GM21529 (cell line): ENCODE results near the gene SEC16A.

ENCODE experiments used
- ATAC-seq: cut with Tn5 transposase; IDR thresholded peaks from one replicate; pipeline ENCODE4 v1.9.1; 2021; ENCODE audit not compliant: unreplicated experiment

SEC16A gene

GRCh38 chr9:136466155-136466541 lies 16.7 kb downstream of the SEC16A start:
- ATAC-seq, result no peak

GRCh38 chr9:136465500-136466154 lies 17.2 kb downstream of the SEC16A start:
- ATAC-seq, result no peak

- ATAC-seq, result no peak
These were observed 18.6 kb downstream of the SEC16A start for GRCh38 chr9:136464241-136464640.

GRCh38 chr9:136463578-136463977 lies 19.3 kb downstream of the SEC16A start:
- ATAC-seq, result no peak

- ATAC-seq, result no peak
These were observed 20.2 kb downstream of the SEC16A start for GRCh38 chr9:136462664-136463063.

GRCh38 chr9:136460772-136461325 lies 22.0 kb downstream of the SEC16A start:
- ATAC-seq, result no peak

- ATAC-seq, result no peak
These were observed 23.4 kb downstream of the SEC16A start for GRCh38 chr9:136459425-136459824.

GRCh38 chr9:136457326-136457725 lies 25.5 kb downstream of the SEC16A start:
- ATAC-seq, result no peak

GRCh38 chr9:136456258-136456657 lies 26.6 kb downstream of the SEC16A start:
- ATAC-seq, result no peak

GRCh38 chr9:136455043-136456002 lies 27.5 kb downstream of the SEC16A start:
- no peak for ATAC-seq

- ATAC-seq, result no peak
These were observed 28.6 kb downstream of the SEC16A start for GRCh38 chr9:136454026-136454796.

GRCh38 chr9:136453326-136453725 lies 29.5 kb downstream of the SEC16A start:
- ATAC-seq, result no peak

- no peak for ATAC-seq
These were observed 31.5 kb downstream of the SEC16A start for GRCh38 chr9:136451221-136451877.

- ATAC-seq, result no peak
These were observed 34.2 kb downstream of the SEC16A start for GRCh38 chr9:136448655-136449054.

GRCh38 chr9:136447173-136447778 lies 35.6 kb downstream of the SEC16A start:
- no peak for ATAC-seq

GRCh38 chr9:136445799-136446198 lies 37.0 kb downstream of the SEC16A start:
- no peak for ATAC-seq

GRCh38 chr9:136444102-136444501 lies 38.7 kb downstream of the SEC16A start:
- ATAC-seq, result no peak

GRCh38 chr9:136443687-136444086 lies 39.2 kb downstream of the SEC16A start:
- no peak for ATAC-seq

GRCh38 chr9:136443087-136443486 lies 39.8 kb downstream of the SEC16A start:
- ATAC-seq, result no peak

- no peak for ATAC-seq
These were observed 40.6 kb downstream of the SEC16A start for GRCh38 chr9:136442265-136442664.
